RWPE2 (cell line): ENCODE measurements around the gene ADAM11.

Experiments
- ATAC-seq: fragments of 200-7000 bp; cut with Tn5 transposase; 3 replicates; pipeline ENCODE4 v1.9.1; 2021; ENCODE audit warnings: low read depth
- DNase-seq: peaks from one replicate; pipeline ENCODE4 v3.0.0-alpha.2; 2020; ENCODE audit warnings: low spot score
- H3K27ac ChIP-seq: fragments of 450-650 bp; 2 replicates; pipeline ENCODE4 v1.5.1; 2017; ENCODE audit warnings: mild to moderate bottlenecking; ENCODE audit not compliant: poor library complexity, severe bottlenecking
- H3K27me3 ChIP-seq: fragments of 250-450 bp; sonication (Bioruptor Pico); 2 replicates; pipeline ENCODE4 v1.5.1; 2021; ENCODE audit warnings: mild to moderate bottlenecking, moderate library complexity; ENCODE audit not compliant: insufficient read depth, poor library complexity, severe bottlenecking
- H3K36me3 ChIP-seq: fragments of 250-450 bp; sonication (Bioruptor Pico); 2 replicates; pipeline ENCODE4 v1.5.1; 2020; ENCODE audit warnings: low read depth, mild to moderate bottlenecking, moderate library complexity
- H3K4me1 ChIP-seq: fragments of 250-450 bp; sonication (Bioruptor Pico); 2 replicates; pipeline ENCODE4 v1.5.1; 2021; ENCODE audit warnings: mild to moderate bottlenecking, moderate library complexity; ENCODE audit not compliant: insufficient read depth, poor library complexity, severe bottlenecking
- H3K4me3 ChIP-seq: fragments of 250-450 bp; sonication (Bioruptor Pico); 2 replicates; pipeline ENCODE4 v1.5.1; 2021; ENCODE audit warnings: mild to moderate bottlenecking, moderate library complexity; ENCODE audit not compliant: severe bottlenecking
- H3K9me3 ChIP-seq: fragments of 250-450 bp; sonication (Bioruptor Pico); 2 replicates; pipeline ENCODE4 v1.5.1; 2021; ENCODE audit warnings: mild to moderate bottlenecking, moderate library complexity; ENCODE audit not compliant: severe bottlenecking
- CTCF ChIP-seq: fragments of 450-650 bp; IDR thresholded peaks from one replicate; pipeline ENCODE4 v1.5.1; 2017; ENCODE audit warnings: mild to moderate bottlenecking, moderate library complexity; ENCODE audit not compliant: poor library complexity, severe bottlenecking

Gene ADAM11

GRCh38 chr17:44747566-44747965 lies 11.2 kb upstream of the ADAM11 start:
- DNase-seq: no peak
- no peak for TF ChIP-seq CTCF
- H3K36me3 ChIP-seq: peaks cover 18% of the 10 kb centered on the region

GRCh38 chr17:44749076-44749979 lies 9.5 kb upstream of the ADAM11 start:
- no peaks in the 10 kb centered on the region for H3K4me1 ChIP-seq
- no peaks in the 10 kb centered on the region for H3K27me3 ChIP-seq
- DNase-seq (peak; percentile 60), ATAC-seq (no peak; the same call in 2 of the 3 replicates)
- no peak overlapping the region for H3K4me3 ChIP-seq
- H3K36me3 ChIP-seq: peaks cover 16% of the 10 kb centered on the region
- no peak overlapping the region for H3K27ac ChIP-seq
- TF ChIP-seq CTCF: no peak
- H3K9me3 ChIP-seq: no peaks in the 10 kb centered on the region

More at GRCh38 chr17:44747566-44747965, 11.2 kb upstream of the ADAM11 start:
- no peaks in the 10 kb centered on the region for H3K9me3 ChIP-seq
- H3K27me3 ChIP-seq: no peaks in the 10 kb centered on the region
- no peak overlapping the region for H3K4me3 ChIP-seq
- no peak overlapping the region for H3K27ac ChIP-seq
- H3K4me1 ChIP-seq: no peaks in the 10 kb centered on the region
- no peak for ATAC-seq

- no peaks in the 10 kb centered on the region for H3K27me3 ChIP-seq
- H3K9me3 ChIP-seq: no peaks in the 10 kb centered on the region
- no peak for ATAC-seq
- no peak overlapping the region for H3K27ac ChIP-seq
- no peaks in the 10 kb centered on the region for H3K4me1 ChIP-seq
- no peak for TF ChIP-seq CTCF
- DNase-seq: no peak
- peaks cover 10% of the 10 kb centered on the region for H3K36me3 ChIP-seq
- no peak overlapping the region for H3K4me3 ChIP-seq
Observed at GRCh38 chr17:44749980-44750318, 8.8 kb upstream of the ADAM11 start.

GRCh38 chr17:44751331-44751730 lies 7.5 kb upstream of the ADAM11 start:
- no peaks in the 10 kb centered on the region for H3K27me3 ChIP-seq
- H3K9me3 ChIP-seq: no peaks in the 10 kb centered on the region
- no peak for DNase-seq
- no peaks in the 10 kb centered on the region for H3K4me1 ChIP-seq
- H3K36me3 ChIP-seq: peaks cover 9% of the 10 kb centered on the region
- H3K4me3 ChIP-seq: no peak overlapping the region
- no peak for TF ChIP-seq CTCF
- no peak for ATAC-seq
- H3K27ac ChIP-seq: no peak overlapping the region

GRCh38 chr17:44751806-44752205 lies 7.0 kb upstream of the ADAM11 start:
- Histone ChIP-seq H3K4me1 (no peaks in the 10 kb centered on the region), H3K4me3 (no peak overlapping the region), H3K36me3 (peaks cover 9% of the 10 kb centered on the region), H3K27me3 (no peaks in the 10 kb centered on the region), H3K27ac (no peak overlapping the region), H3K9me3 (no peaks in the 10 kb centered on the region)
- ATAC-seq (no peak), DNase-seq (no peak)
- no peak for TF ChIP-seq CTCF
